Common myeloid progenitor, CD34-positive (primary cell): ENCODE results near the gene DENND1B.
A peak's percentile ranks its signal among the peaks of the same experiment; 100 is the strongest.

ENCODE experiments used
- CTCF ChIA-PET: fragments of 350-600 bp; sonication (Branson Sonifier 250); formaldehyde crosslinking; loops from one replicate; lab custom pipeline; 2021; ENCODE audit warnings: antibody characterized with exemption; lab: Charles Lee
- POLR2A ChIA-PET: fragments of 350-600 bp; sonication (Branson Sonifier 250); formaldehyde crosslinking; loops from one replicate; lab custom pipeline; 2021; ENCODE audit warnings: antibody characterized with exemption; lab: Charles Lee
- DNase-seq, 3 donors: peaks; one replicate each; pipeline versions ENCODE4 v3.0.0 to v3.0.0-alpha.2; 2013
- H3K27ac ChIP-seq, 2 experiments: 1 replicate in 1 of 2; 2 replicates in 1 of 2; pipeline ENCODE4 v1.7.0; 2013; ENCODE audit warnings: inconsistent platforms in 2 of 2, low read length in 2 of 2, mild to moderate bottlenecking in 2 of 2, low read depth in 1 of 2, moderate library complexity in 1 of 2; ENCODE audit not compliant: severe bottlenecking in 2 of 2, insufficient read depth in 1 of 2, poor library complexity in 1 of 2
- H3K27me3 ChIP-seq, 5 experiments: replicated peaks in 2 of 5; 1 replicate in 3 of 5; 2 replicates in 2 of 5; pipeline versions ENCODE4 v1.6.1 to v1.7.0; 2013; ENCODE audit warnings: low read length in 4 of 5, mild to moderate bottlenecking in 2 of 5, moderate library complexity in 2 of 5, inconsistent platforms in 1 of 5; ENCODE audit not compliant: insufficient read depth in 5 of 5, control insufficient read depth in 4 of 5
- H3K36me3 ChIP-seq, 4 experiments: 1 replicate in 2 of 4; 2 replicates in 2 of 4; pipeline versions ENCODE4 v1.6.1 to v1.7.0; 2013; ENCODE audit warnings: low read length in 3 of 4, control low read depth in 1 of 4, mild to moderate bottlenecking in 1 of 4; ENCODE audit not compliant: control insufficient read depth in 4 of 4, insufficient read depth in 4 of 4
- H3K4me1 ChIP-seq, 4 experiments: 1 replicate in 3 of 4; 2 replicates in 1 of 4; pipeline versions ENCODE4 v1.6.1 to v1.7.1; 2013; ENCODE audit warnings: low read length in 3 of 4, mild to moderate bottlenecking in 3 of 4, control low read depth in 1 of 4, inconsistent platforms in 1 of 4, moderate library complexity in 1 of 4; ENCODE audit not compliant: control insufficient read depth in 4 of 4, insufficient read depth in 4 of 4; ENCODE audit errors: control extremely low read depth in 1 of 4
- H3K4me3 ChIP-seq, 7 experiments: 1 replicate in 4 of 7; 2 replicates in 3 of 7; pipeline versions ENCODE4 v1.5.1 to v1.7.0; 2013; ENCODE audit warnings: mild to moderate bottlenecking in 7 of 7, low read length in 6 of 7, moderate library complexity in 6 of 7, inconsistent platforms in 2 of 7, low read depth in 2 of 7, control low read depth in 1 of 7; ENCODE audit not compliant: insufficient read depth in 4 of 7, control insufficient read depth in 1 of 7; ENCODE audit errors: extremely low read depth in 1 of 7
- H3K9me3 ChIP-seq, 5 experiments: 1 replicate in 4 of 5; 2 replicates in 1 of 5; pipeline versions ENCODE4 v1.6.1 to v1.7.1; 2013; ENCODE audit warnings: low read length in 4 of 5, mild to moderate bottlenecking in 2 of 5, inconsistent platforms in 1 of 5, low read depth in 1 of 5, moderate library complexity in 1 of 5; ENCODE audit not compliant: control insufficient read depth in 4 of 5, insufficient read depth in 2 of 5; ENCODE audit errors: control extremely low read depth in 1 of 5
- WGBS: methylation state at CpG from one replicate; pipeline ENCODE4 v1.1.5; 2013; ENCODE audit not compliant: insufficient coverage; 5-methylcytosine and 5-hydroxymethylcytosine counted together

The DENND1B gene

DNA sequence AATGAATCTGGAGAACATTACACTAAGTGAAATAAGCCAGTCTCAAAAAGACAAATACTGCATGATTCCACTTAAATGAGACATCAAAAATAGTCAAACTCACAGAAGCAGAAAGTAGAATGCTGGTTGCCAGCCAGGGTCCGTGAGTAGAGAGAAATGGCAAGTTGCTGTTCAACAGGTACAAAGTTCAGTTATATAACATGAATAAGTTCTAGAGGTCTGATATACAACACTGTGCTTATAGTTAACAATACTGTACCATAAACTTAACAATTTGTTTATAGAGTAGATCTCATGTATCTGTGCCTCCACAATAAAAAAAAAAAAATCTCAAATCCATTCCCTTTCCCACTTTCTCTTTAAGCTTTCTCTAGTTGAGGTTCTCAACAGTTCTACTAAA lies 83.5 kb downstream of the DENND1B start:
- no CpG with 5 or more reads among the region's 1 CpG for WGBS
- ChIA-PET POLR2A (no interaction called here), CTCF (interaction anchor here (0.6 to 4.1 kb wide), 3 partner anchors 177 to 352 kb away, joined by 3 to 21 read pairs (median 7); no protein-coding TSS in a partner anchor)
- no peak overlapping the region for H3K27ac ChIP-seq
- H3K36me3 ChIP-seq: peaks cover 0 to 17% (median 9%) of the 10 kb centered on the region in 4 experiments
- H3K27me3 ChIP-seq: no peaks in the 10 kb centered on the region
- DNase-seq: no peak
- H3K9me3 ChIP-seq: peaks cover 0 to 9% (median 4%) of the 10 kb centered on the region in 5 experiments
- H3K4me3 ChIP-seq: no peak overlapping the region
- peaks cover 0 to 1% (median 0%) of the 10 kb centered on the region in 4 experiments for H3K4me1 ChIP-seq

GRCh38 chr1:197690074-197690473 lies 85.2 kb downstream of the DENND1B start:
- Histone ChIP-seq H3K27me3 (no peaks in the 10 kb centered on the region), H3K4me3 (no peak overlapping the region), H3K36me3 (peaks cover 3 to 17% (median 9%) of the 10 kb centered on the region in 4 experiments), H3K4me1 (no peaks in the 10 kb centered on the region), H3K9me3 (peaks cover 0 to 9% (median 4%) of the 10 kb centered on the region in 5 experiments), H3K27ac (no peak overlapping the region)
- 100% methylated on average over 3 of the region's 3 CpGs for WGBS
- DNase-seq: peak in 1 of 3 donors; percentile 26
- POLR2A ChIA-PET: no interaction called here
- CTCF ChIA-PET: interaction anchor here (1.1 to 1.2 kb wide), 2 partner anchors 10 to 71 kb away, joined by 3 to 5 read pairs; no protein-coding TSS in a partner anchor

DNA sequence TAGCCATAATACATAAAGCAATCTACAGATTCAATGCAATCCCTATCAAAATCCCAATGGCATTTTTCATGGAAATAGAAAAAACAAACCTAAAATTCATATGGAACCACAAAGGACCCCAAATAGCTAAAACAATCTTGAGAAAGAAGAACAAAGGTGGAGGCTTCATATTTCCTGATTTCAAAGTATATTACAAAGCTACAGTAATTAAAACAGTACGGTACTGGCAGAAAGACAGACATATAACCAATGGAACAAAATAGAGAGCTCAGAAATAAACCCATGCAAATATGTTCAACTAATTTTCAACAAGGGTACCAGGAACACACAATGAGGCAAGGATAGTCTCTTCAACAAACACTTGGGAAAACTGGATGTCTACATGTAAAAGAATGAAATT lies 87.0 kb downstream of the DENND1B start:
- H3K4me3 ChIP-seq: no peak overlapping the region
- ChIA-PET CTCF (no interaction called here), POLR2A (no interaction called here)
- no peak for DNase-seq
- no CpG with 5 or more reads among the region's 1 CpG for WGBS
- peaks cover 0 to 9% (median 4%) of the 10 kb centered on the region in 5 experiments for H3K9me3 ChIP-seq
- peaks cover 3 to 17% (median 9%) of the 10 kb centered on the region in 4 experiments for H3K36me3 ChIP-seq
- H3K27me3 ChIP-seq: no peaks in the 10 kb centered on the region
- H3K4me1 ChIP-seq: no peaks in the 10 kb centered on the region
- no peak overlapping the region for H3K27ac ChIP-seq

GRCh38 chr1:197686702-197687355 lies 88.5 kb downstream of the DENND1B start:
- Histone ChIP-seq H3K9me3 (peaks cover 0 to 9% (median 4%) of the 10 kb centered on the region in 5 experiments), H3K27me3 (no peaks in the 10 kb centered on the region), H3K36me3 (peaks cover 3 to 17% (median 9%) of the 10 kb centered on the region in 4 experiments), H3K4me3 (no peak overlapping the region), H3K27ac (no peak overlapping the region), H3K4me1 (no peaks in the 10 kb centered on the region)
- ChIA-PET CTCF (interaction anchor here (0.7 kb wide), 1 partner anchor 14 kb away, joined by 3 read pairs; no protein-coding TSS in a partner anchor), POLR2A (no interaction called here)
- WGBS: 94% methylated on average over 2 of the region's 6 CpGs
- DNase-seq: no peak

DNA sequence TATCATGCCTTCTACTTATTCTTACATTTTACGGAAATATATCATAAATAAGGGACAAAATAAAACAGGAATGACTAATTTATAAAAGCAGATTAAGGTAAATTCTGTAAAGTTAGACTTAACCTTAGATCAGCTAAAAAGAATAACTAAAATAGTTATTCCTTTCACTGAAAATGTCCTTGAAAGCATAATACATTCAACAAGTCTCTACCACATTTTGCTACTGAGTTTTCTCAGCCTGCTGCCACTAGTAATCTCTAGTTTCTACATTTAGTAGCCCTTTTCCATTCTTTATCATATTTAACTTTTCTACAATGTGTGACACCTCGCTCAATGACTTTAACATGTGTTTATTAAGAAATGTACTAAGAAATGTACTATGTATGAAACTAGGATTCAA lies 89.0 kb downstream of the DENND1B start:
- WGBS: no CpG with 5 or more reads among the region's 2 CpGs
- H3K36me3 ChIP-seq: peaks cover 3 to 17% (median 9%) of the 10 kb centered on the region in 4 experiments
- no peaks in the 10 kb centered on the region for H3K4me1 ChIP-seq
- H3K27ac ChIP-seq: no peak overlapping the region
- POLR2A ChIA-PET: no interaction called here
- H3K4me3 ChIP-seq: no peak overlapping the region
- H3K9me3 ChIP-seq: peaks cover 0 to 9% (median 4%) of the 10 kb centered on the region in 5 experiments
- DNase-seq: no peak
- CTCF ChIA-PET: interaction anchor here (0.7 kb wide), 1 partner anchor 15 kb away, joined by 3 read pairs; no protein-coding TSS in a partner anchor
- no peaks in the 10 kb centered on the region for H3K27me3 ChIP-seq

DNA sequence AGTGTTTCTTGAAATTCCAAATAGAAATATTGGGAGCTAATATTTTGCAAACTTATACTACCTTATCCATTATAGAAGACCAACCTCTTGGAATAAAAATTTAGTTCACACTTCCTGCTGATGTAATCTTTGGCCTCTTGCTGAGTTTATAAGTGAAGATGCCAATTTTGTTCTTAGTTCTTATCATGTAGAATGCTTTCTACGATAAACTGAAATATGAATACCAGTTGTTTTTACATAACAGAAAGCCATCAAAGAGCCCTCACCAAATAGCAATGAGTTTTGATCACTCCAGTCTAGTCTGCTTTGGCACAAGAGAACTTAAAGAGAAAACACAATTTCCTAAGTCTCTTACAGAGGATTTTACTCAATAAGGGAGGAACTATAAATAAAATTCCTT lies 89.5 kb downstream of the DENND1B start:
- H3K9me3 ChIP-seq: peaks cover 0 to 9% (median 4%) of the 10 kb centered on the region in 5 experiments
- POLR2A ChIA-PET: no interaction called here
- no peak overlapping the region for H3K27ac ChIP-seq
- no peak for DNase-seq
- H3K36me3 ChIP-seq: peaks cover 3 to 17% (median 9%) of the 10 kb centered on the region in 4 experiments
- no CpG with 5 or more reads among the region's 1 CpG for WGBS
- H3K4me1 ChIP-seq: no peaks in the 10 kb centered on the region
- no peak overlapping the region for H3K4me3 ChIP-seq
- CTCF ChIA-PET: no interaction called here
- H3K27me3 ChIP-seq: no peaks in the 10 kb centered on the region

GRCh38 chr1:197683895-197684553 lies 91.3 kb downstream of the DENND1B start:
- Histone ChIP-seq H3K4me1 (no peaks in the 10 kb centered on the region), H3K27ac (no peak overlapping the region), H3K4me3 (no peak overlapping the region), H3K27me3 (no peaks in the 10 kb centered on the region), H3K36me3 (peaks cover 0 to 4% (median 3%) of the 10 kb centered on the region in 4 experiments), H3K9me3 (peaks cover 0 to 9% (median 2%) of the 10 kb centered on the region in 5 experiments)
- 100% methylated on average over 1 of the region's 6 CpGs for WGBS
- ChIA-PET CTCF (interaction anchor here (1.2 kb wide), 1 partner anchor 10 kb away, joined by 3 read pairs; no protein-coding TSS in a partner anchor), POLR2A (no interaction called here)
- DNase-seq: no peak
